ENCODE measurements around the gene POLN. TPM values are rescaled to one million over a fixed set of nuclear protein-coding genes. Genes with fewer than 3 reads are reported as not detected.

POLN gene
- total RNA-seq, 2 experiments from 2014 or later, result 2.1 to 2.3 TPM

- H3K36me3 Mint-ChIP-seq (ENCODE audit: low read depth), result peaks cover 10% of the 10 kb centered on the region
- no peak overlapping the region for H3K27ac ChIP-seq (ENCODE audit: low read depth in 1 of 2, low read length in 2 of 2)
- no peak overlapping the region for H3K27ac Mint-ChIP-seq
- peaks cover 0 to 2% of the 10 kb centered on the region in 2 experiments for H3K27me3 ChIP-seq (ENCODE audit: control insufficient read depth in 1 of 2, insufficient read depth in 2 of 2, low read length in 2 of 2)
- H3K4me3 Mint-ChIP-seq, result no peak overlapping the region
- H3K9me3 ChIP-seq (ENCODE audit: control insufficient read depth in 1 of 2, insufficient read depth in 1 of 2, low read length in 2 of 2), result peaks cover 23 to 35% of the 10 kb centered on the region in 2 experiments
- H3K4me3 ChIP-seq (ENCODE audit: low read length), result no peak overlapping the region
- intact Hi-C loops (cut with DNase I, micrococcal nuclease), result loop anchor here in 1 of 2 experiments (5.0 kb wide), 1 partner anchor 629 kb away; no protein-coding TSS in a partner anchor
- DNase-seq, result no peak
- H3K36me3 ChIP-seq (ENCODE audit: insufficient read depth, low read length), result no peaks in the 10 kb centered on the region
- no peak for ATAC-seq (ENCODE audit: poor library complexity)
- H3K4me1 ChIP-seq (ENCODE audit: insufficient read depth, low read length), result no peaks in the 10 kb centered on the region
- H3K27me3 Mint-ChIP-seq, result peaks cover 4% of the 10 kb centered on the region
- POLR2A ChIA-PET, result no interaction called here
- TF ChIP-seq CTCF (IDR thresholded peaks at IDR 0.05), result no peak
- peaks cover 9% of the 10 kb centered on the region for H3K9me3 Mint-ChIP-seq
- CTCF ChIA-PET, result no interaction called here
- H3K4me1 Mint-ChIP-seq (ENCODE audit: low read depth), result no peaks in the 10 kb centered on the region
These were observed 140.4 kb downstream of the POLN start for GRCh38 chr4:2101346-2102044.

- Mint-ChIP-seq H3K36me3 (ENCODE audit: low read depth) (peaks cover 4% of the 10 kb centered on the region), H3K9me3 (no peaks in the 10 kb centered on the region), H3K27me3 (peaks cover 4% of the 10 kb centered on the region), H3K27ac (no peak overlapping the region), H3K4me3 (no peak overlapping the region), H3K4me1 (ENCODE audit: low read depth) (no peaks in the 10 kb centered on the region)
- Histone ChIP-seq H3K4me1 (ENCODE audit: insufficient read depth, low read length) (no peaks in the 10 kb centered on the region), H3K36me3 (ENCODE audit: insufficient read depth, low read length) (no peaks in the 10 kb centered on the region), H3K4me3 (ENCODE audit: low read length) (no peak overlapping the region), H3K9me3 (ENCODE audit: control insufficient read depth in 1 of 2, insufficient read depth in 1 of 2, low read length in 2 of 2) (peaks cover 4 to 26% of the 10 kb centered on the region in 2 experiments), H3K27ac (ENCODE audit: low read depth in 1 of 2, low read length in 2 of 2) (no peak overlapping the region), H3K27me3 (ENCODE audit: control insufficient read depth in 1 of 2, insufficient read depth in 2 of 2, low read length in 2 of 2) (no peaks in the 10 kb centered on the region)
- TF ChIP-seq CTCF (IDR thresholded peaks at IDR 0.05), result no peak
- ChIA-PET CTCF (no interaction called here), POLR2A (no interaction called here)
- no peak for ATAC-seq (ENCODE audit: poor library complexity)
- intact Hi-C loops (cut with DNase I, micrococcal nuclease), result no loop called here
- no peak for DNase-seq
These were observed 145.8 kb downstream of the POLN start for GRCh38 chr4:2096073-2096609.

- peaks cover 4% of the 10 kb centered on the region for H3K27me3 Mint-ChIP-seq
- POLR2A ChIA-PET, result no interaction called here
- intact Hi-C loops (cut with DNase I, micrococcal nuclease), result no loop called here
These were observed 146.5 kb downstream of the POLN start for GRCh38 chr4:2095236-2096072.

More at GRCh38 chr4:2095236-2096072, 146.5 kb downstream of the POLN start:
- no peak overlapping the region for H3K27ac Mint-ChIP-seq
- no peak for TF ChIP-seq CTCF (IDR thresholded peaks at IDR 0.05)
- Histone ChIP-seq H3K4me1 (ENCODE audit: insufficient read depth, low read length) (no peaks in the 10 kb centered on the region), H3K27me3 (ENCODE audit: control insufficient read depth in 1 of 2, insufficient read depth in 2 of 2, low read length in 2 of 2) (no peaks in the 10 kb centered on the region), H3K9me3 (ENCODE audit: control insufficient read depth in 1 of 2, insufficient read depth in 1 of 2, low read length in 2 of 2) (peaks cover 4 to 26% of the 10 kb centered on the region in 2 experiments), H3K36me3 (ENCODE audit: insufficient read depth, low read length) (no peaks in the 10 kb centered on the region), H3K4me3 (ENCODE audit: low read length) (no peak overlapping the region), H3K27ac (ENCODE audit: low read depth in 1 of 2, low read length in 2 of 2) (no peak overlapping the region)
- H3K9me3 Mint-ChIP-seq, result no peaks in the 10 kb centered on the region
- ATAC-seq (ENCODE audit: poor library complexity) (no peak), DNase-seq (no peak)
- peaks cover 4% of the 10 kb centered on the region for H3K36me3 Mint-ChIP-seq (ENCODE audit: low read depth)
- H3K4me3 Mint-ChIP-seq, result no peak overlapping the region
- H3K4me1 Mint-ChIP-seq (ENCODE audit: low read depth), result no peaks in the 10 kb centered on the region
- CTCF ChIA-PET, result no interaction called here
